HepG2 (cell line): Measurements from ENCODE around the gene CIAO2A. TPM values are rescaled to one million over a fixed set of nuclear protein-coding genes. Genes with fewer than 3 reads are reported as not detected.
A peak's percentile ranks its signal among the peaks of the same experiment; 100 is the strongest.

Source experiments
- BRCA1 ChIP-seq: sonication (generic); formaldehyde crosslinking; IDR thresholded peaks from 2 replicates; pipeline ENCODE4 v1.4.0; 2020; ENCODE audit warnings: missing genetic modification reagents
- EZH2 ChIP-seq: conservative IDR thresholded peaks from 2 replicates; pipeline ENCODE4 v1.6.1; 2012; ENCODE audit warnings: mild to moderate bottlenecking, low read depth, low read length, moderate library complexity
- FOXA1 ChIP-seq, 2 experiments: fragments of 450-650 bp in 1 of 2; sonication (generic) in 1 of 2; formaldehyde crosslinking in 1 of 2; IDR thresholded peaks; 2 replicates each; pipeline versions ENCODE4 v1.4.0 to v1.6.1; 2016 to 2020; ENCODE audit warnings: missing genetic modification reagents in 1 of 2
- FOXM1 ChIP-seq: sonication (generic); formaldehyde crosslinking; IDR thresholded peaks from 2 replicates; pipeline ENCODE4 v1.5.0; 2020; ENCODE audit warnings: missing genetic modification reagents
- GTF3A ChIP-seq: sonication (generic); formaldehyde crosslinking; conservative IDR thresholded peaks from 2 replicates; pipeline ENCODE4 v1.4.0; 2020; ENCODE audit warnings: mild to moderate bottlenecking, missing genetic modification reagents
- HDAC2 ChIP-seq: sonication (generic); formaldehyde crosslinking; IDR thresholded peaks from 2 replicates; pipeline ENCODE4 v1.4.0; 2020; ENCODE audit warnings: missing genetic modification reagents
- MAFK ChIP-seq, 2 experiments: IDR thresholded peaks in 1 of 2; conservative IDR thresholded peaks in 1 of 2; 2 replicates each; pipeline ENCODE4 v1.6.1; 2011; ENCODE audit warnings: improper control_type of control experiment in 2 of 2, low read length in 2 of 2
- NR3C1 ChIP-seq: sonication (generic); formaldehyde crosslinking; IDR thresholded peaks from 2 replicates; pipeline ENCODE4 v1.4.0; 2020; ENCODE audit warnings: missing genetic modification reagents
- PRPF4 ChIP-seq: fragments of 200-400 bp; formaldehyde crosslinking; IDR thresholded peaks from 2 replicates; pipeline ENCODE4 v1.6.1; 2016; ENCODE audit warnings: low read length, low read depth; ENCODE audit not compliant: poor library complexity, severe bottlenecking
- RFXANK ChIP-seq: IDR thresholded peaks from 2 replicates; pipeline ENCODE4 v1.6.1; 2016
- ZBTB1 ChIP-seq: sonication (generic); formaldehyde crosslinking; IDR thresholded peaks from 2 replicates; pipeline ENCODE4 v1.4.0; 2020; ENCODE audit warnings: missing genetic modification reagents, borderline replicate concordance
- ZFAT ChIP-seq: sonication (generic); formaldehyde crosslinking; conservative IDR thresholded peaks from 2 replicates; pipeline ENCODE4 v1.8.1; 2023; ENCODE audit warnings: missing genetic modification reagents, inconsistent platforms
- ZNF20 ChIP-seq: sonication (generic); formaldehyde crosslinking; IDR thresholded peaks from 2 replicates; pipeline ENCODE4 v1.4.0; 2020; ENCODE audit warnings: mild to moderate bottlenecking, moderate library complexity, missing genetic modification reagents
- ZNF737 ChIP-seq: sonication (generic); formaldehyde crosslinking; IDR thresholded peaks from 2 replicates; pipeline ENCODE4 v1.5.0; 2020; ENCODE audit warnings: missing genetic modification reagents, mild to moderate bottlenecking, borderline replicate concordance
- polyA plus RNA-seq, 8 experiments: library from polyadenylated mRNA; depleted of rRNA in 3 of 8; stranded (reverse) in 7 of 8; unstranded in 1 of 8; fragments of >200 nt; fragmentation: Illumina TruSeq in 4 of 8; extraction: Trizol in 4 of 8; gene quantifications; 2 replicates each; pipeline versions ENCODE4 v1.2.1 to v1.2.3, GENCODE V29; 2011 to 2016; ENCODE audit warnings: low read depth in 4 of 8, missing spikeins in 1 of 8, mixed read lengths in 1 of 8; ENCODE audit not compliant: insufficient read depth in 1 of 8
- total RNA-seq, 5 experiments: library from RNA; depleted of rRNA; stranded (reverse); fragments of >200 nt; fragmentation: Illumina TruSeq; extraction: Trizol; gene quantifications; 2 replicates each; pipeline ENCODE4 v1.2.3, GENCODE V29; 2016; ENCODE audit warnings: low read depth in 1 of 5
- TF ChIP-seq, protein P1 (sequence below), 2 experiments: IDR thresholded peaks; 2 replicates each; pipeline ENCODE4 v1.6.1; 2011 to 2012; ENCODE audit warnings: low read length in 2 of 2, borderline replicate concordance in 1 of 2, low read depth in 1 of 2, mild to moderate bottlenecking in 1 of 2, moderate library complexity in 1 of 2
- TF ChIP-seq, protein P2 (sequence below): sonication (generic); formaldehyde crosslinking; IDR thresholded peaks from 2 replicates; pipeline ENCODE4 v1.8.1; 2023; ENCODE audit warnings: mild to moderate bottlenecking, missing genetic modification reagents, borderline replicate concordance
- TF ChIP-seq, protein P3 (sequence below): sonication (generic); formaldehyde crosslinking; IDR thresholded peaks from 2 replicates; pipeline ENCODE4 v1.8.1; 2023; ENCODE audit warnings: mild to moderate bottlenecking, inconsistent platforms, moderate library complexity, missing genetic modification reagents, borderline replicate concordance
- TF ChIP-seq, protein P4 (sequence below): sonication (generic); formaldehyde crosslinking; IDR thresholded peaks from 2 replicates; pipeline ENCODE4 v1.4.0; 2020; ENCODE audit warnings: missing genetic modification reagents, borderline replicate concordance
- TF ChIP-seq, protein P5 (sequence below): IDR thresholded peaks from 2 replicates; pipeline ENCODE4 v1.6.1; 2016; ENCODE audit warnings: missing compliant biosample characterization, missing genetic modification reagents, borderline replicate concordance

CIAO2A gene
- total and polyA plus RNA-seq, 2 of the 13 experiments (the other 11 are each of a cell fraction or from before 2014, with no cell fraction given) = 83.0 to 100 TPM

DNA sequence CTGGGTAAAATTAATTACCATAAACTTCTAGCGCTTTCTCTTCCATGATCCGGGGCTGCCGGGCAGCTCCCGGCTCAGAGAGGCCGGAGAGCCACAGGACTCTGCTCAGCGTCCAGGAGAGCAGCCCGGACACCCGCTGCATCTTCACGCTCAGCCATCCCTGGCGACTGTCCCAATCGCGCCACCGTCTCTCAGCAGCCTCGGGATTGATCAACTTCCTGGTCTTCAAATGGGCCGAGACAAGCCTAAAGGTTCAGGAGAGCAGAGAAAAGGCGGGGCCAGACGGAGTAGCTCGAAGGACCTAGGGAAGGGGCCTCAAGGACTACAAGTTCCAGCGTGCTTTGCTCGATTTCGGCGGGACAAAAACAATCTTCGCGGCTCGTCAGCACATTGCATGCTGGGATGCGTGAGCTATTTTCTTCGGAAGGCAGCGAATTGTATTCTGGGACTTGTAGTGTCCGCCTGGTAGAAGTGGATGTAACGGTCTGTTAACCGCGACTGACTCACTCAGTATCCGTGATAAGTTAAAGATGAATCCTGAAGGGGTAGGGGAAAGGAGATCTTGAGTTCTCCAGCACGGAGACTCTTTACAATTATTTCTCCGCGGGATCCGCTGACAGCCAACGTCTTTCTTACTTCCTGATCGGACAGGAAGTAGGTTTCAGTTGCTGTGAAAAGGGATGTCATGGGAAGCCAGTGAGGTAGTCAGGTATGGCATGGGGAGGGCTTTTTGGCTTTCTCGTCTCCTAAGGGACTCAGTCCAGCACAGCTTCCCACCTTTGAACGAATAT, at the start of gene CIAO2A (continued):
- TF ChIP-seq FOXM1 (CRISPR knock-in tag) (no peak), ZNF737 (CRISPR knock-in tag) (no peak), EZH2 (no peak), MAFK (conservative IDR thresholded peaks at IDR 0.05 in 1 of 2, IDR thresholded peaks at IDR 0.05 in 1 of 2; ENCODE audit: low read length in 2 of 2) (peak; percentile 30 to 63; a peak in 3 of 4 replicates), ZNF20 (no peak), ZBTB1 (CRISPR knock-in tag) (no peak), ZFAT (CRISPR knock-in tag) (no peak), NR3C1 (no peak), PRPF4 (no peak), GTF3A (CRISPR knock-in tag) (no peak), BRCA1 (no peak), FOXA1 (IDR thresholded peaks at IDR 0.05) (no peak), FOXA1 (CRISPR knock-in tag; IDR thresholded peaks at IDR 0.05) (no peak), HDAC2 (CRISPR knock-in tag) (no peak; the same call in none of the 2 replicates), RFXANK (no peak)
- TF ChIP-seq, protein P1, sequence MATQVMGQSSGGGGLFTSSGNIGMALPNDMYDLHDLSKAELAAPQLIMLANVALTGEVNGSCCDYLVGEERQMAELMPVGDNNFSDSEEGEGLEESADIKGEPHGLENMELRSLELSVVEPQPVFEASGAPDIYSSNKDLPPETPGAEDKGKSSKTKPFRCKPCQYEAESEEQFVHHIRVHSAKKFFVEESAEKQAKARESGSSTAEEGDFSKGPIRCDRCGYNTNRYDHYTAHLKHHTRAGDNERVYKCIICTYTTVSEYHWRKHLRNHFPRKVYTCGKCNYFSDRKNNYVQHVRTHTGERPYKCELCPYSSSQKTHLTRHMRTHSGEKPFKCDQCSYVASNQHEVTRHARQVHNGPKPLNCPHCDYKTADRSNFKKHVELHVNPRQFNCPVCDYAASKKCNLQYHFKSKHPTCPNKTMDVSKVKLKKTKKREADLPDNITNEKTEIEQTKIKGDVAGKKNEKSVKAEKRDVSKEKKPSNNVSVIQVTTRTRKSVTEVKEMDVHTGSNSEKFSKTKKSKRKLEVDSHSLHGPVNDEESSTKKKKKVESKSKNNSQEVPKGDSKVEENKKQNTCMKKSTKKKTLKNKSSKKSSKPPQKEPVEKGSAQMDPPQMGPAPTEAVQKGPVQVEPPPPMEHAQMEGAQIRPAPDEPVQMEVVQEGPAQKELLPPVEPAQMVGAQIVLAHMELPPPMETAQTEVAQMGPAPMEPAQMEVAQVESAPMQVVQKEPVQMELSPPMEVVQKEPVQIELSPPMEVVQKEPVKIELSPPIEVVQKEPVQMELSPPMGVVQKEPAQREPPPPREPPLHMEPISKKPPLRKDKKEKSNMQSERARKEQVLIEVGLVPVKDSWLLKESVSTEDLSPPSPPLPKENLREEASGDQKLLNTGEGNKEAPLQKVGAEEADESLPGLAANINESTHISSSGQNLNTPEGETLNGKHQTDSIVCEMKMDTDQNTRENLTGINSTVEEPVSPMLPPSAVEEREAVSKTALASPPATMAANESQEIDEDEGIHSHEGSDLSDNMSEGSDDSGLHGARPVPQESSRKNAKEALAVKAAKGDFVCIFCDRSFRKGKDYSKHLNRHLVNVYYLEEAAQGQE (IDR thresholded peaks at IDR 0.05; ENCODE audit: borderline replicate concordance in 1 of 2, low read depth in 1 of 2, low read length in 2 of 2) = no peak
- TF ChIP-seq, protein P2, sequence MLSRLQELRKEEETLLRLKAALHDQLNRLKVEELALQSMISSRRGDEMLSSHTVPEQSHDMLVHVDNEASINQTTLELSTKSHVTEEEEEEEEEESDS (CRISPR knock-in tag) = no peak
- TF ChIP-seq, protein P3, sequence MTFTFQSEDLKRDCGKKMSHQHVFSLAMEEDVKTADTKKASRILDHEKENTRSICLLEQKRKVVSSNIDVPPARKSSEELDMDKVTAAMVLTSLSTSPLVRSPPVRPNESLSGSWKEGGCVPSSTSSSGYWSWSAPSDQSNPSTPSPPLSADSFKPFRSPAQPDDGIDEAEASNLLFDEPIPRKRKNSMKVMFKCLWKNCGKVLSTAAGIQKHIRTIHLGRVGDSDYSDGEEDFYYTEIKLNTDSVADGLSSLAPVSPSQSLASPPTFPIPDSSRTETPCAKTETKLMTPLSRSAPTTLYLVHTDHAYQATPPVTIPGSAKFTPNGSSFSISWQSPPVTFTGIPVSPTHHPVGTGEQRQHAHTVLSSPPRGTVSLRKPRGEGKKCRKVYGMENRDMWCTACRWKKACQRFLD = no peak
- TF ChIP-seq, protein P4, sequence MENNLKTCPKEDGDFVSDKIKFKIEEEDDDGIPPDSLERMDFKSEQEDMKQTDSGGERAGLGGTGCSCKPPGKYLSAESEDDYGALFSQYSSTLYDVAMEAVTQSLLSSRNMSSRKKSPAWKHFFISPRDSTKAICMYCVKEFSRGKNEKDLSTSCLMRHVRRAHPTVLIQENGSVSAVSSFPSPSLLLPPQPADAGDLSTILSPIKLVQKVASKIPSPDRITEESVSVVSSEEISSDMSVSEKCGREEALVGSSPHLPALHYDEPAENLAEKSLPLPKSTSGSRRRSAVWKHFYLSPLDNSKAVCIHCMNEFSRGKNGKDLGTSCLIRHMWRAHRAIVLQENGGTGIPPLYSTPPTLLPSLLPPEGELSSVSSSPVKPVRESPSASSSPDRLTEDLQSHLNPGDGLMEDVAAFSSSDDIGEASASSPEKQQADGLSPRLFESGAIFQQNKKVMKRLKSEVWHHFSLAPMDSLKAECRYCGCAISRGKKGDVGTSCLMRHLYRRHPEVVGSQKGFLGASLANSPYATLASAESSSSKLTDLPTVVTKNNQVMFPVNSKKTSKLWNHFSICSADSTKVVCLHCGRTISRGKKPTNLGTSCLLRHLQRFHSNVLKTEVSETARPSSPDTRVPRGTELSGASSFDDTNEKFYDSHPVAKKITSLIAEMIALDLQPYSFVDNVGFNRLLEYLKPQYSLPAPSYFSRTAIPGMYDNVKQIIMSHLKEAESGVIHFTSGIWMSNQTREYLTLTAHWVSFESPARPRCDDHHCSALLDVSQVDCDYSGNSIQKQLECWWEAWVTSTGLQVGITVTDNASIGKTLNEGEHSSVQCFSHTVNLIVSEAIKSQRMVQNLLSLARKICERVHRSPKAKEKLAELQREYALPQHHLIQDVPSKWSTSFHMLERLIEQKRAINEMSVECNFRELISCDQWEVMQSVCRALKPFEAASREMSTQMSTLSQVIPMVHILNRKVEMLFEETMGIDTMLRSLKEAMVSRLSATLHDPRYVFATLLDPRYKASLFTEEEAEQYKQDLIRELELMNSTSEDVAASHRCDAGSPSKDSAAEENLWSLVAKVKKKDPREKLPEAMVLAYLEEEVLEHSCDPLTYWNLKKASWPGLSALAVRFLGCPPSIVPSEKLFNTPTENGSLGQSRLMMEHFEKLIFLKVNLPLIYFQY (CRISPR knock-in tag) = peak; percentile 54; the same call in 1 of the 2 replicates
- TF ChIP-seq, protein P5, sequence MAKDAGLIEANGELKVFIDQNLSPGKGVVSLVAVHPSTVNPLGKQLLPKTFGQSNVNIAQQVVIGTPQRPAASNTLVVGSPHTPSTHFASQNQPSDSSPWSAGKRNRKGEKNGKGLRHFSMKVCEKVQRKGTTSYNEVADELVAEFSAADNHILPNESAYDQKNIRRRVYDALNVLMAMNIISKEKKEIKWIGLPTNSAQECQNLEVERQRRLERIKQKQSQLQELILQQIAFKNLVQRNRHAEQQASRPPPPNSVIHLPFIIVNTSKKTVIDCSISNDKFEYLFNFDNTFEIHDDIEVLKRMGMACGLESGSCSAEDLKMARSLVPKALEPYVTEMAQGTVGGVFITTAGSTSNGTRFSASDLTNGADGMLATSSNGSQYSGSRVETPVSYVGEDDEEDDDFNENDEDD = peak; percentile 95
